ENCODE data around the gene MYH10.

The MYH10 gene

GRCh38 chr17:8609910-8610309 lies 20.6 kb downstream of the MYH10 start:
- no peak for DNase-seq (ENCODE audit: low spot score)

GRCh38 chr17:8608001-8608400 lies 22.5 kb downstream of the MYH10 start:
- DNase-seq (ENCODE audit: low spot score): no peak

- DNase-seq (ENCODE audit: low spot score): no peak
These were observed 24.1 kb downstream of the MYH10 start for GRCh38 chr17:8606401-8606800.

GRCh38 chr17:8602679-8603078 lies 27.8 kb downstream of the MYH10 start:
- DNase-seq (ENCODE audit: low spot score): no peak

- DNase-seq (ENCODE audit: low spot score): no peak
These were observed 31.0 kb downstream of the MYH10 start for GRCh38 chr17:8599351-8600011.

- DNase-seq (ENCODE audit: low spot score): no peak
These were observed 31.6 kb downstream of the MYH10 start for GRCh38 chr17:8598913-8599312.

GRCh38 chr17:8593830-8594229 lies 36.7 kb downstream of the MYH10 start:
- no peak for DNase-seq (ENCODE audit: low spot score)

GRCh38 chr17:8593276-8593675 lies 37.2 kb downstream of the MYH10 start:
- DNase-seq (ENCODE audit: low spot score): no peak

- DNase-seq (ENCODE audit: low spot score): no peak
These were observed 41.5 kb downstream of the MYH10 start for GRCh38 chr17:8588877-8589554.

- no peak for DNase-seq (ENCODE audit: low spot score)
These were observed 43.8 kb downstream of the MYH10 start for GRCh38 chr17:8586766-8587165.

- no peak for DNase-seq (ENCODE audit: low spot score)
These were observed 44.6 kb downstream of the MYH10 start for GRCh38 chr17:8585911-8586310.

- no peak for DNase-seq (ENCODE audit: low spot score)
These were observed 46.6 kb downstream of the MYH10 start for GRCh38 chr17:8583954-8584353.

GRCh38 chr17:8580952-8581658 lies 49.4 kb downstream of the MYH10 start:
- no peak for DNase-seq (ENCODE audit: low spot score)

- no peak for DNase-seq (ENCODE audit: low spot score)
These were observed 52.7 kb downstream of the MYH10 start for GRCh38 chr17:8577868-8578267.

GRCh38 chr17:8576559-8577294 lies 53.8 kb downstream of the MYH10 start:
- DNase-seq (ENCODE audit: low spot score): no peak

- DNase-seq (ENCODE audit: low spot score): no peak
These were observed 55.8 kb downstream of the MYH10 start for GRCh38 chr17:8574687-8575086.

- no peak for DNase-seq (ENCODE audit: low spot score)
These were observed 57.8 kb downstream of the MYH10 start for GRCh38 chr17:8572764-8573163.

GRCh38 chr17:8563981-8564602 lies 66.4 kb downstream of the MYH10 start:
- no peak for DNase-seq (ENCODE audit: low spot score)

- DNase-seq (ENCODE audit: low spot score): no peak
These were observed 67.3 kb downstream of the MYH10 start for GRCh38 chr17:8563024-8563776.

- no peak for DNase-seq (ENCODE audit: low spot score)
These were observed 72.4 kb downstream of the MYH10 start for GRCh38 chr17:8558144-8558543.

- no peak for DNase-seq (ENCODE audit: low spot score)
These were observed 73.2 kb downstream of the MYH10 start for GRCh38 chr17:8557176-8557806.
